SW 1271 (cell line): Measurements from ENCODE around the gene KIF26A.
"Not testable (repeated sequence)": the region's sequence is repeated elsewhere in the genome, so short reads cannot be mapped to it uniquely, and the experiment has no call there.

ENCODE experiments used
- DNase-seq, 2 experiments: peaks; one replicate each; lab custom pipeline; 2025; lab: John Stamatoyannopoulos, UW

The KIF26A gene

GRCh38 chr14:104194016-104194415 is 55.6 kb downstream of the KIF26A start:
- DNase-seq, result no peak

- DNase-seq, result no peak
Observed at GRCh38 chr14:104194716-104195115, 56.3 kb downstream of the KIF26A start.

- DNase-seq, result no peak
Observed at GRCh38 chr14:104195361-104195760, 57.0 kb downstream of the KIF26A start.

- DNase-seq, result no peak
Observed at GRCh38 chr14:104195878-104196277, 57.5 kb downstream of the KIF26A start.

GRCh38 chr14:104196461-104197140 is 58.2 kb downstream of the KIF26A start:
- DNase-seq, result no peak

GRCh38 chr14:104197449-104198247 is 59.3 kb downstream of the KIF26A start:
- DNase-seq, result no peak

- no peak for DNase-seq
Observed at GRCh38 chr14:104199266-104199895, 61.0 kb downstream of the KIF26A start.

- no peak for DNase-seq
Observed at GRCh38 chr14:104200106-104200505, 61.7 kb downstream of the KIF26A start.

GRCh38 chr14:104200591-104200990 is 62.2 kb downstream of the KIF26A start:
- DNase-seq, result no peak

GRCh38 chr14:104201063-104201462 is 62.7 kb downstream of the KIF26A start:
- DNase-seq, result no peak

GRCh38 chr14:104201496-104201895 is 63.1 kb downstream of the KIF26A start:
- DNase-seq, result no peak

- no peak for DNase-seq
Observed at GRCh38 chr14:104202259-104203070, 64.1 kb downstream of the KIF26A start.

- no peak for DNase-seq
Observed at GRCh38 chr14:104203071-104203425, 64.7 kb downstream of the KIF26A start.

- no peak for DNase-seq
Observed at GRCh38 chr14:104204660-104205149, 66.3 kb downstream of the KIF26A start.

- DNase-seq, result no peak
Observed at GRCh38 chr14:104205781-104206180, 67.4 kb downstream of the KIF26A start.

GRCh38 chr14:104206281-104206904 is 68.0 kb downstream of the KIF26A start:
- DNase-seq, result no peak

- no peak for DNase-seq
Observed at GRCh38 chr14:104207142-104208014, 69.0 kb downstream of the KIF26A start.

- not testable (repeated sequence) for DNase-seq
Observed at GRCh38 chr14:104208015-104208295, 69.6 kb downstream of the KIF26A start.

- DNase-seq, result not testable (repeated sequence)
Observed at GRCh38 chr14:104208331-104208730, 69.9 kb downstream of the KIF26A start.

GRCh38 chr14:104209071-104209470 is 70.7 kb downstream of the KIF26A start:
- not testable (repeated sequence) for DNase-seq
